ENCODE results near the gene GPR22. TPM values are rescaled to one million over a fixed set of nuclear protein-coding genes. Genes with fewer than 3 reads are reported as not detected.

GPR22 gene
- total and polyA plus RNA-seq, 10 of the 15 experiments (the other 5 are each of a cell fraction or from before 2014, with no cell fraction given), result 0.11 to 0.71 (median 0.47) TPM; not detected in 6

GRCh38 chr7:107442678-107443077, 27.2 kb upstream of the GPR22 start:
- DNase-seq (ENCODE audit: low read depth, low spot score) (no peak), ATAC-seq (no peak), FAIRE-seq (no peak)
- RAD21 ChIA-PET (ENCODE audit: unreplicated experiment), result no interaction called here
- Histone ChIP-seq H2AFZ (ENCODE audit: control insufficient read depth, low read depth, low read length) (no peak overlapping the region), H3K4me1 (ENCODE audit: control insufficient read depth, insufficient read depth, low read length) (no peaks in the 10 kb centered on the region), H3K9ac (ENCODE audit: control insufficient read depth, insufficient read depth, low read length) (no peak overlapping the region), H3K36me3 (ENCODE audit: control insufficient read depth in 2 of 2, insufficient read depth in 2 of 2, low read length in 1 of 2) (no peaks in the 10 kb centered on the region), H3K4me3 (no peak overlapping the region), H3K27ac (ENCODE audit: control insufficient read depth, insufficient read depth) (no peak overlapping the region), H3K27me3 (replicated peaks in 1 of 2; ENCODE audit: control insufficient read depth in 2 of 2, insufficient read depth in 2 of 2, low read length in 1 of 2) (no peaks in the 10 kb centered on the region), H3K4me2 (ENCODE audit: control insufficient read depth, insufficient read depth) (no peak overlapping the region), H3K9me3 (replicated peaks; ENCODE audit: control insufficient read depth, insufficient read depth, low read length) (peaks cover 2% of the 10 kb centered on the region; the same call in 1 of the 3 replicates), H3K79me2 (ENCODE audit: control insufficient read depth, insufficient read depth, low read length) (no peaks in the 10 kb centered on the region), H4K20me1 (ENCODE audit: control insufficient read depth, insufficient read depth) (no peaks in the 10 kb centered on the region)
- WGBS (ENCODE audit: insufficient coverage, insufficient replicate concordance, low lambda C conversion rate, missing lambda C conversion rate), result 100% methylated on average over 1 of the region's 1 CpG
- no peak for TF ChIP-seq GABPA (IDR thresholded peaks at IDR 0.05; ENCODE audit: low read depth)
- in situ Hi-C loops (cut with MboI), result no loop called here
- no TSS peak for BruUV-seq (replicated peaks)
- POLR2A ChIA-PET, result no interaction called here
- intact Hi-C loops (cut with micrococcal nuclease; ENCODE audit: unreplicated experiment), result no loop called here
- SMC1A ChIA-PET (ENCODE audit: uncharacterized antibody, unreplicated experiment), result interaction anchor here (0.6 to 1.5 kb wide), 4 partner anchors 9 to 1937 kb away, joined by 3 read pairs; no protein-coding TSS in a partner anchor
- CTCF ChIA-PET, result interaction anchor here (0.7 kb wide), 1 partner anchor 60 kb away, joined by 3 read pairs; no protein-coding TSS in a partner anchor

GRCh38 chr7:107446531-107446930, 23.3 kb upstream of the GPR22 start:
- ATAC-seq, result no peak; the same call in 2 of the 3 replicates
- Histone ChIP-seq H2AFZ (ENCODE audit: control insufficient read depth, low read depth, low read length) (no peak overlapping the region), H3K4me1 (ENCODE audit: control insufficient read depth, insufficient read depth, low read length) (no peaks in the 10 kb centered on the region), H3K9me3 (replicated peaks; ENCODE audit: control insufficient read depth, insufficient read depth, low read length) (peaks cover 2% of the 10 kb centered on the region; the same call in 1 of the 3 replicates), H4K20me1 (ENCODE audit: control insufficient read depth, insufficient read depth) (no peaks in the 10 kb centered on the region), H3K4me2 (ENCODE audit: control insufficient read depth, insufficient read depth) (no peak overlapping the region), H3K36me3 (ENCODE audit: control insufficient read depth in 2 of 2, insufficient read depth in 2 of 2, low read length in 1 of 2) (no peaks in the 10 kb centered on the region), H3K9ac (ENCODE audit: control insufficient read depth, insufficient read depth, low read length) (no peak overlapping the region), H3K4me3 (no peak overlapping the region), H3K79me2 (ENCODE audit: control insufficient read depth, insufficient read depth, low read length) (no peaks in the 10 kb centered on the region), H3K27ac (ENCODE audit: control insufficient read depth, insufficient read depth) (no peak overlapping the region), H3K27me3 (replicated peaks in 1 of 2; ENCODE audit: control insufficient read depth in 2 of 2, insufficient read depth in 2 of 2, low read length in 1 of 2) (no peaks in the 10 kb centered on the region)
- FAIRE-seq, result no peak
- no TSS peak for BruUV-seq (replicated peaks)
- in situ Hi-C loops (cut with MboI), result no loop called here
- ChIA-PET CTCF (no interaction called here), SMC1A (ENCODE audit: uncharacterized antibody, unreplicated experiment) (interaction anchor here (1.4 kb wide), 1 partner anchor 11 kb away, joined by 3 read pairs; no protein-coding TSS in a partner anchor), RAD21 (ENCODE audit: unreplicated experiment) (no interaction called here), POLR2A (interaction anchor here (0.5 kb wide), 1 partner anchor 84 kb away, joined by 4 read pairs; no protein-coding TSS in a partner anchor)
- DNase-seq (ENCODE audit: low read depth, low spot score), result no peak
- WGBS (ENCODE audit: insufficient coverage, insufficient replicate concordance, low lambda C conversion rate, missing lambda C conversion rate), result 100% methylated on average over 1 of the region's 1 CpG
- intact Hi-C loops (cut with micrococcal nuclease; ENCODE audit: unreplicated experiment), result no loop called here
- TF ChIP-seq ZNF207 (IDR thresholded peaks at IDR 0.05; ENCODE audit: borderline replicate concordance) (no peak), TBL1XR1 (IDR thresholded peaks at IDR 0.05; ENCODE audit: low read depth, low read length) (no peak), ATF2 (IDR thresholded peaks at IDR 0.05; ENCODE audit: low read length) (no peak), POLR2A (IDR thresholded peaks at IDR 0.05; ENCODE audit: low read depth, low read length) (no peak), NKRF (conservative IDR thresholded peaks at IDR 0.05) (no peak), TCF3 (IDR thresholded peaks at IDR 0.05; ENCODE audit: borderline replicate concordance, insufficient read depth, low read depth, low read length) (no peak), BCL11A (IDR thresholded peaks at IDR 0.05; ENCODE audit: low read depth, low read length) (no peak), NFYB (IDR thresholded peaks at IDR 0.05; ENCODE audit: insufficient read depth, low read depth, low read length) (no peak), MYB (IDR thresholded peaks at IDR 0.05; ENCODE audit: borderline replicate concordance, low read depth, low read length) (no peak), NR2C1 (IDR thresholded peaks at IDR 0.05) (no peak), TCF12 (IDR thresholded peaks at IDR 0.05; ENCODE audit: low read depth, low read length) (no peak), CHD2 (IDR thresholded peaks at IDR 0.05; ENCODE audit: borderline replicate concordance, low read depth, low read length) (no peak), USF2 (IDR thresholded peaks at IDR 0.05; ENCODE audit: borderline replicate concordance, low read depth, low read length) (no peak)

Measured in GM12878 (cell line).